Measurements from ENCODE around the gene TMCC2. TPM values are rescaled to one million over a fixed set of nuclear protein-coding genes. Genes with fewer than 3 reads are reported as not detected.

TMCC2 gene
- total RNA-seq, 1 experiment from 2014 or later, result 2.7 TPM

DNA sequence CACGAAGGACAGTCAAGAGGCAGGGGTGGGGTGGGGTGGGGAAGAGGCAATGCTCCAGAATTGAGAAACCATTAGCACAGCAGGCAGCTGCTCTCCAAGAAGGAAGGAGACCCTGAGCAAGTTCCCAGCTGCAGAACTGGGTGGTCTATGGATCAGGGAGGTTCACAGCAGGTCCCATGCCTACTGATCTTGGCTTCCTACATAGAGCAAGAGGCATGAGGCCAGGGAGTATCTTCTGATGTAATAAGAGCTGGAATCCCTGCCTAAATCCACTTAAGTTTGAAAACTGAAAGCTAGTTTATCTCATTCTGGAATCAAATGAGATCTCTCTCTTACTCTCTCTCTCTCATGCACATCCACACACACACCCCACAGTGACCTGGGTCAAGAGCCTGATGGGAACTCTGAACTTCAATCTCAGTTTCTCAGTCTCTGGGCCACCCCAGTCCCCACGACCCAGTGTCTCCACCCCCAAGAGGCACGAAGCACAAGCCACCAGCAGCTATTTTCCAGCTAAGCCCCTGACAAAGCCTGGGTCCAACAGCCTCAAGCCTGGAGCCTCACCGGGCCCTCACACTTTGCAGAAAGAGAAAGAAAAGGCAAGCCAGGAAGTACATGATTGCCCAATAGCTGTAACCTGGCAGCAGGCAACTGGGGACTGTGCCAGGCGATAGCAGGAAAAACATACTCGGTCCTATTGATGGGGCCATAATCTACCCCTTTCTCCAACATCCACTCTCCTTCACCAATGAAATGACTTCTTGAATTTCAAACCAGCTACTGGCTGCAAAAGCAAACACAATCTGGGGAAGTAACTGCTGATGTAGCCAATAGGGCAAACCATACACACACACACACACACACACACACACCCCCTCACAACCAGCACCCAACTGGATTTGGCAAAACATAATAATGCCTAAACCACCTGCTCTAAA lies 91.6 kb downstream of the TMCC2 start:
- DNase-seq (ENCODE audit: low read depth, low spot score), result no peak
- no peak overlapping the region for H2AFZ ChIP-seq (ENCODE audit: low read depth, low read length, poor library complexity, severe bottlenecking)
- no peaks in the 10 kb centered on the region for H3K9me3 ChIP-seq (ENCODE audit: control insufficient read depth in 1 of 2, insufficient read depth in 1 of 2, low read depth in 1 of 2, low read length in 2 of 2)
- TF ChIP-seq CEBPB (IDR thresholded peaks at IDR 0.05; ENCODE audit: low read depth) (peak; percentile 94), POLR2A (IDR thresholded peaks at IDR 0.05; ENCODE audit: borderline replicate concordance, extremely low read depth, insufficient read depth, insufficient read length) (no peak)
- no TSS peak for BruUV-seq (replicated peaks)
- no peaks in the 10 kb centered on the region for H3K27me3 ChIP-seq (ENCODE audit: insufficient read depth, low read length)
- H3K4me1 ChIP-seq (ENCODE audit: control insufficient read depth in 1 of 2, insufficient read depth in 2 of 2, low read length in 2 of 2), result peaks cover 45 to 59% of the 10 kb centered on the region in 2 experiments
- no peak for ATAC-seq
- H3K9ac ChIP-seq (ENCODE audit: low read length), result no peak overlapping the region
- peak overlapping the region; percentile 28; the same call in 1 of the 2 replicates for H3K27ac ChIP-seq (ENCODE audit: low read depth, low read length)
- no peaks in the 10 kb centered on the region for H3K36me3 ChIP-seq (ENCODE audit: control insufficient read depth in 1 of 2, insufficient read depth in 2 of 2, low read length in 2 of 2)
- H3K9me2 ChIP-seq (ENCODE audit: insufficient read depth), result no peaks in the 10 kb centered on the region
- H4K20me1 ChIP-seq (ENCODE audit: insufficient read depth), result no peaks in the 10 kb centered on the region
- H3K4me2 ChIP-seq (ENCODE audit: low read length), result peak overlapping the region; percentile 100
- no peak overlapping the region for H3K4me3 ChIP-seq (replicated peaks in 1 of 2; ENCODE audit: low read depth in 1 of 2, low read length in 2 of 2)
- ChIA-PET POLR2A (interaction anchor here (0.6 to 1.0 kb wide), 2 partner anchors 47 to 867 kb away, joined by 3 read pairs; no protein-coding TSS in a partner anchor), RAD21 (ENCODE audit: low non-redundant PET in 1 of 2, low total read pairs in 2 of 2, uncharacterized antibody in 2 of 2, unreplicated experiment in 2 of 2) (interaction anchor here (0.6 to 2.7 kb wide), 5 partner anchors 35 to 273 kb away, joined by 3 to 12 read pairs (median 3); no protein-coding TSS in a partner anchor), CTCF (interaction anchor here (1.1 to 10.6 kb wide), 3 partner anchors 18 to 166 kb away, joined by 3 to 397 read pairs (median 4); no protein-coding TSS in a partner anchor)
- H3K79me2 ChIP-seq (ENCODE audit: insufficient read depth, low read length), result peaks cover 60% of the 10 kb centered on the region; the same call in 1 of the 2 replicates
- intact Hi-C loops (cut with micrococcal nuclease), result no loop called here

DNA sequence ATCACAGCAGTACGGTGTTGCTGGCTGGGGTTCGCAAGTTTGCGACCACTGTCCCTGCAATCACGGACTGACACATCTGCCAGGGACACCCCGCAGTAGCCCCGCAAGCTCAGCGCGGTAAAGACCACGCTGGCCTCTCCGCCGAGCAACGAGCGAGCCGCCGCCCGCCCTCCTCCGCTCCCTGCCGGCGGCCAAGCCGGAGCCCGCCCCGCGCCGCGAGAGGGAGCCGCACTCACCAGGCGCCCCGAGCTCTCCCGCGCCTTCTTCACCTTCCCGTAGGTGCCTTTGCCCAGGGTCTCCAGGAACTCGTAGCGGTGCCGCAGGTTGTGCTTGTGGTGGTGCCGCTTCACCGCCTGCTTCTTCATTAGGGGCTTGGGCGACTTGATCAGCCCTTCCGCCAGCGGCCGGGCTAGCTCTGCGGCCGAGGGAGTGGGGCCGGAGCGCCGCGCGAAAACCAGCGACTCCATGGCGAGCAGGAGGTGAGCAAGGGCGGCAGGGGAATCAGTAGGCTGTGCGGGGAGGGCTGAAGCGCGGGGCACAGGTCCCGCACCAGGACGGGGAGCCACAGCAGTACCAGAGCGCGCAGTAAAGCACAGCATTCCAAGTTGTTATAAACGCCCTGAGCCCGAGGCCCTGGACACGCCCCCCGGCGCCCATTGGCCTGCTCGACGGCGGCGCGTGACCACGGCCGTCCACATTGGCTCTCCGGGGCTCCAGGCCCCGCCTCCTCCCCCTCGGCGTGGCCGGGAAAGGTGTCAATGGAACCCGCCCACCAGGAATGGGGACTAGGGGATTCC lies 93.6 kb downstream of the TMCC2 start, which contains the start of gene NUAK2:
NUAK2 (minus strand) TSS at position 584 of the 797 bp plus-strand sequence; CDS start at position 467, 117 bp downstream.
- H3K9ac ChIP-seq (ENCODE audit: low read length), result peak within 1 kb of the TSS; percentile 90
- peak; percentile 92 for ATAC-seq
- ChIA-PET POLR2A (interaction anchor here (0.9 to 1.2 kb wide), 2 partner anchors 23 to 50 kb away, joined by 3 to 5 read pairs; no protein-coding TSS in a partner anchor), RAD21 (ENCODE audit: low non-redundant PET in 1 of 2, low total read pairs in 2 of 2, uncharacterized antibody in 2 of 2, unreplicated experiment in 2 of 2) (interaction anchor here (0.6 to 2.1 kb wide), 3 partner anchors 26 to 48 kb away, joined by 3 to 9 read pairs (median 8); no protein-coding TSS in a partner anchor), CTCF (interaction anchor here (1.1 to 10.6 kb wide), 3 partner anchors 14 to 47 kb away, joined by 3 to 397 read pairs (median 5); no protein-coding TSS in a partner anchor)
- peaks cover 45% of the 10 kb centered on the region; the same call in 1 of the 2 replicates for H3K79me2 ChIP-seq (ENCODE audit: insufficient read depth, low read length)
- no peaks in the 10 kb centered on the region for H4K20me1 ChIP-seq (ENCODE audit: insufficient read depth)
- H3K4me3 ChIP-seq (replicated peaks in 1 of 2; ENCODE audit: low read depth in 1 of 2, low read length in 2 of 2), result peak within 1 kb of the TSS; percentile 78 to 95
- no peaks in the 10 kb centered on the region for H3K36me3 ChIP-seq (ENCODE audit: control insufficient read depth in 1 of 2, insufficient read depth in 2 of 2, low read length in 2 of 2)
- no TSS peak for BruUV-seq (replicated peaks)
- H3K9me3 ChIP-seq (ENCODE audit: control insufficient read depth in 1 of 2, insufficient read depth in 1 of 2, low read depth in 1 of 2, low read length in 2 of 2), result no peaks in the 10 kb centered on the region
- intact Hi-C loops (cut with micrococcal nuclease), result loop anchor here (1.0 kb wide), 1 partner anchor 48 kb away; no protein-coding TSS in a partner anchor
- H3K27me3 ChIP-seq (ENCODE audit: insufficient read depth, low read length), result no peaks in the 10 kb centered on the region
- peaks cover 44 to 62% of the 10 kb centered on the region in 2 experiments for H3K4me1 ChIP-seq (ENCODE audit: control insufficient read depth in 1 of 2, insufficient read depth in 2 of 2, low read length in 2 of 2)
- H3K9me2 ChIP-seq (ENCODE audit: insufficient read depth), result no peaks in the 10 kb centered on the region
- H3K4me2 ChIP-seq (ENCODE audit: low read length), result peak within 1 kb of the TSS; percentile 100
- H3K27ac ChIP-seq (ENCODE audit: low read depth, low read length), result peak within 1 kb of the TSS; percentile 77
- DNase-seq (ENCODE audit: low read depth, low spot score), result peak; percentile 80
- peak within 1 kb of the TSS; percentile 79 for H2AFZ ChIP-seq (ENCODE audit: low read depth, low read length, poor library complexity, severe bottlenecking)
- TF ChIP-seq EZH2phosphoT487 (IDR thresholded peaks at IDR 0.05; ENCODE audit: borderline replicate concordance) (no peak), EZH2 (IDR thresholded peaks at IDR 0.05) (no peak), CTCF (IDR thresholded peaks at IDR 0.05 in 2 of 3, conservative IDR thresholded peaks at IDR 0.05 in 1 of 3; ENCODE audit: borderline replicate concordance in 1 of 3, insufficient read depth in 1 of 3, low read depth in 2 of 3, low read length in 2 of 3) (peak in 2 of 3 experiments; percentile 14 to 29; a peak in 3 of 6 replicates), ZNF274 (IDR thresholded peaks at IDR 0.05; ENCODE audit: low read depth, low read length) (no peak), REST (IDR thresholded peaks at IDR 0.05; ENCODE audit: low read depth) (no peak), RAD21 (IDR thresholded peaks at IDR 0.05; ENCODE audit: low read depth) (no peak), TCF7L2 (IDR thresholded peaks at IDR 0.05; ENCODE audit: borderline replicate concordance, extremely low read depth, insufficient read depth, insufficient read length) (no peak)
